Astrocyte (in vitro differentiated cells and primary cell): Measurements from ENCODE around the gene ITPR2. TPM values are rescaled to one million over a fixed set of nuclear protein-coding genes. Genes with fewer than 3 reads are reported as not detected.

Experiments
- DNase-seq: peaks from one replicate; pipeline ENCODE4 v3.0.0-alpha.2; 2010; ENCODE audit warnings: low read depth
- FAIRE-seq: peaks from 2 replicates; lab custom pipeline; 2011; peaks lifted over from hg19 to GRCh38; lab: Jason Lieb, UNC
- H2AFZ ChIP-seq: 2 replicates; pipeline ENCODE4 v1.6.0; 2012; ENCODE audit warnings: low read depth, low read length, inconsistent platforms
- H3K27ac ChIP-seq: 2 replicates; pipeline ENCODE4 v1.5.1; 2011; ENCODE audit warnings: low read depth, low read length, inconsistent platforms
- H3K27me3 ChIP-seq: 2 replicates; pipeline ENCODE4 v1.6.0; 2011; ENCODE audit warnings: low read length, inconsistent platforms; ENCODE audit not compliant: insufficient read depth
- H3K36me3 ChIP-seq: 2 replicates; pipeline ENCODE4 v1.5.1; 2011; ENCODE audit warnings: low read length, inconsistent platforms; ENCODE audit not compliant: insufficient read depth
- H3K4me1 ChIP-seq: 2 replicates; pipeline ENCODE4 v1.5.1; 2011; ENCODE audit warnings: low read length, inconsistent platforms; ENCODE audit not compliant: insufficient read depth
- H3K4me2 ChIP-seq: 2 replicates; pipeline ENCODE4 v1.6.0; 2012; ENCODE audit warnings: low read length, inconsistent platforms
- H3K4me3 ChIP-seq: 2 replicates; pipeline ENCODE4 v1.5.1; 2011; ENCODE audit warnings: low read depth, mild to moderate bottlenecking, low read length, inconsistent platforms; ENCODE audit not compliant: insufficient read depth
- H3K79me2 ChIP-seq: 2 replicates; pipeline ENCODE4 v1.6.0; 2012; ENCODE audit warnings: mild to moderate bottlenecking, low read length, inconsistent platforms; ENCODE audit not compliant: insufficient read depth
- H3K9ac ChIP-seq: 2 replicates; pipeline ENCODE4 v1.6.0; 2012; ENCODE audit warnings: mild to moderate bottlenecking, low read length, inconsistent platforms
- H3K9me3 ChIP-seq: 2 replicates; pipeline ENCODE4 v1.5.1; 2012; ENCODE audit warnings: low read depth, mild to moderate bottlenecking, low read length, inconsistent platforms; ENCODE audit not compliant: insufficient read depth
- H4K20me1 ChIP-seq: 2 replicates; pipeline ENCODE4 v1.6.0; 2012; ENCODE audit warnings: low read length, inconsistent platforms; ENCODE audit not compliant: insufficient read depth
- H3K27ac Mint-ChIP-seq: one replicate; pipeline ENCODE4 v1.8.0; 2021; ENCODE audit warnings: mild to moderate bottlenecking, mixed read lengths; ENCODE audit not compliant: unreplicated experiment
- H3K27me3 Mint-ChIP-seq: one replicate; pipeline ENCODE4 v1.8.0; 2021; ENCODE audit warnings: low read depth, mixed read lengths; ENCODE audit not compliant: unreplicated experiment
- H3K36me3 Mint-ChIP-seq: one replicate; pipeline ENCODE4 v1.8.0; 2021; ENCODE audit warnings: low read depth, mixed read lengths; ENCODE audit not compliant: unreplicated experiment
- H3K4me1 Mint-ChIP-seq: one replicate; pipeline ENCODE4 v1.8.0; 2021; ENCODE audit warnings: low read depth, mixed read lengths; ENCODE audit not compliant: unreplicated experiment
- H3K4me3 Mint-ChIP-seq: one replicate; pipeline ENCODE4 v1.8.0; 2021; ENCODE audit warnings: mild to moderate bottlenecking, moderate library complexity, mixed read lengths; ENCODE audit not compliant: unreplicated experiment
- H3K9me3 Mint-ChIP-seq: one replicate; pipeline ENCODE4 v1.8.0; 2021; ENCODE audit warnings: mild to moderate bottlenecking, mixed read lengths; ENCODE audit not compliant: unreplicated experiment
- EZH2 ChIP-seq: IDR thresholded peaks from 2 replicates; pipeline ENCODE4 v1.6.1; 2012; ENCODE audit warnings: mild to moderate bottlenecking, low read length, inconsistent platforms; ENCODE audit not compliant: insufficient read depth
- total RNA-seq: library from RNA; stranded (reverse); gene quantifications from 2 replicates; pipeline ENCODE4 v1.2.1, GENCODE V29; 2021
- TF ChIP-seq, protein P1 (sequence below): IDR thresholded peaks from 2 replicates; pipeline ENCODE4 v1.5.1; 2011; ENCODE audit warnings: low read depth, mild to moderate bottlenecking, inconsistent platforms, low read length, moderate library complexity; ENCODE audit not compliant: insufficient read depth

ITPR2 gene
- total RNA-seq, 1 donor from 2014 or later = 24.4 TPM

DNA sequence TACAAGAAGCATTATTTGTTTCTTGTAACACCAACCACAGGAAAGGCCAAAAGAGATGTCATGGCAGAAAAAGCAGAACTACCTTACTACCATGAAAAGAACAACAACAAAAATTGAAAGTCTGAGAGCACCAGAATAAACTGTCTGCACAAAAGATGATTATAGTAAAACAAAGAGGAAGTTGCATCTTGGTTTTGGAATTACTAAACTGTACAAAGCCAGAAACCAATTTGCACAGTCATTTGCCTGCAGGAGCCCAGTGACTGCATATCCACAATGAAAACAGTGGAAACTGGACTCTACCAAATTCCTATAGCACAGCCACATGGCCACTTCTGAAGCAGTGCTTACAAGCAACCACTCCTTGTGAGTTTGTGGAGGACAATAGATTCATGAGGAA, 361.4 kb downstream of the ITPR2 start:
- H3K36me3 ChIP-seq = no peaks in the 10 kb centered on the region
- H3K9me3 Mint-ChIP-seq = no peaks in the 10 kb centered on the region
- H3K27me3 Mint-ChIP-seq = no peaks in the 10 kb centered on the region
- no peaks in the 10 kb centered on the region for H3K79me2 ChIP-seq
- no peak overlapping the region for H3K4me2 ChIP-seq
- DNase-seq (peak; percentile 63), FAIRE-seq (no peak)
- H3K27ac ChIP-seq = no peak overlapping the region
- no peak for TF ChIP-seq EZH2
- TF ChIP-seq, protein P1, sequence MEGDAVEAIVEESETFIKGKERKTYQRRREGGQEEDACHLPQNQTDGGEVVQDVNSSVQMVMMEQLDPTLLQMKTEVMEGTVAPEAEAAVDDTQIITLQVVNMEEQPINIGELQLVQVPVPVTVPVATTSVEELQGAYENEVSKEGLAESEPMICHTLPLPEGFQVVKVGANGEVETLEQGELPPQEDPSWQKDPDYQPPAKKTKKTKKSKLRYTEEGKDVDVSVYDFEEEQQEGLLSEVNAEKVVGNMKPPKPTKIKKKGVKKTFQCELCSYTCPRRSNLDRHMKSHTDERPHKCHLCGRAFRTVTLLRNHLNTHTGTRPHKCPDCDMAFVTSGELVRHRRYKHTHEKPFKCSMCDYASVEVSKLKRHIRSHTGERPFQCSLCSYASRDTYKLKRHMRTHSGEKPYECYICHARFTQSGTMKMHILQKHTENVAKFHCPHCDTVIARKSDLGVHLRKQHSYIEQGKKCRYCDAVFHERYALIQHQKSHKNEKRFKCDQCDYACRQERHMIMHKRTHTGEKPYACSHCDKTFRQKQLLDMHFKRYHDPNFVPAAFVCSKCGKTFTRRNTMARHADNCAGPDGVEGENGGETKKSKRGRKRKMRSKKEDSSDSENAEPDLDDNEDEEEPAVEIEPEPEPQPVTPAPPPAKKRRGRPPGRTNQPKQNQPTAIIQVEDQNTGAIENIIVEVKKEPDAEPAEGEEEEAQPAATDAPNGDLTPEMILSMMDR = no peak
- no peak overlapping the region for H3K4me3 ChIP-seq
- H3K36me3 Mint-ChIP-seq = peaks cover 7% of the 10 kb centered on the region
- H3K27ac Mint-ChIP-seq = no peak overlapping the region
- no peaks in the 10 kb centered on the region for H3K4me1 ChIP-seq
- no peaks in the 10 kb centered on the region for H3K9me3 ChIP-seq
- H4K20me1 ChIP-seq = no peaks in the 10 kb centered on the region
- no peaks in the 10 kb centered on the region for H3K27me3 ChIP-seq
- H2AFZ ChIP-seq = no peak overlapping the region
- H3K4me1 Mint-ChIP-seq = peaks cover 5% of the 10 kb centered on the region
- no peak overlapping the region for H3K4me3 Mint-ChIP-seq
- no peak overlapping the region for H3K9ac ChIP-seq

DNA sequence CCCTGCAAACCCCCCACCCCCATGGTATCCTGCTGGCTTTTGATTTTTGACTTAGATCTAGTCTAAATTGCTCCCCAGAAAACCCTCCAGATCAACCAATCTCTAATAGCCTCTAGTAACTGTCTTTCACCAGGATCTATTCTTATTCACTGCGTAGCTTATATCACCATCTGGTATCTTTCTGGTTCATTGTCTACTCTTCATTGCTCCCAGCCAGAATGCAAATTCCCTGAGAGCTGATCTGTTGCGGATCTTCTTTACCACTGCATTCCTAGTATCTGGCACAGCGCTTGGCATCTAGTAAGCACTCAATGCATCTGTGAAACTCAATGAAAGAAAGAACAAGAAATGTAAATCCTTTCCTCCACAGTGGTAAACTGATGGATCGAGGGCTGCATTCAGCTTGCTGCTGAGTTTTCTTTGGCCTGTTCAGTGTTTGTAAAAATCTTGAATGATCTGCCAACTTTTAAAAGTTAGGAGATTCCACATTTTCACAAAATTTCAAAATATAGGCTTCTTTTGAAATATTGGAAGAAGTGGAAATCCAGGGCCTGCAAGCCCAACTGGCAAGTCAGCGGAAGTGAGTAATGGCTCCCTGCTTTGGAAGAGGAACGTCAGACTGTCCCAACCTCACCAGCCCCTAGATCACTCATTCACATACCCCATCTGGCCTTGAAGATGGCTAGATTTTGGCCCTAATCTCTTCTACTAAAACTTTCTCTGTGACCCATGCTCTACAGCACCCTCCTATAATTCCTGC, 363.4 kb downstream of the ITPR2 start:
- H3K9ac ChIP-seq = no peak overlapping the region
- no peaks in the 10 kb centered on the region for H3K79me2 ChIP-seq
- no peak overlapping the region for H3K4me2 ChIP-seq
- H3K4me3 Mint-ChIP-seq = no peak overlapping the region
- no peaks in the 10 kb centered on the region for H3K27me3 Mint-ChIP-seq
- no peaks in the 10 kb centered on the region for H3K4me1 ChIP-seq
- H3K27me3 ChIP-seq = no peaks in the 10 kb centered on the region
- no peaks in the 10 kb centered on the region for H3K36me3 Mint-ChIP-seq
- DNase-seq (no peak), FAIRE-seq (no peak)
- H3K4me1 Mint-ChIP-seq = peaks cover 5% of the 10 kb centered on the region
- no peaks in the 10 kb centered on the region for H3K9me3 Mint-ChIP-seq
- H3K27ac ChIP-seq = no peak overlapping the region
- no peak overlapping the region for H3K4me3 ChIP-seq
- no peaks in the 10 kb centered on the region for H3K9me3 ChIP-seq
- no peaks in the 10 kb centered on the region for H3K36me3 ChIP-seq
- H3K27ac Mint-ChIP-seq = no peak overlapping the region
- TF ChIP-seq, protein P1 = no peak
- no peak for TF ChIP-seq EZH2
- no peaks in the 10 kb centered on the region for H4K20me1 ChIP-seq
- H2AFZ ChIP-seq = no peak overlapping the region

DNA sequence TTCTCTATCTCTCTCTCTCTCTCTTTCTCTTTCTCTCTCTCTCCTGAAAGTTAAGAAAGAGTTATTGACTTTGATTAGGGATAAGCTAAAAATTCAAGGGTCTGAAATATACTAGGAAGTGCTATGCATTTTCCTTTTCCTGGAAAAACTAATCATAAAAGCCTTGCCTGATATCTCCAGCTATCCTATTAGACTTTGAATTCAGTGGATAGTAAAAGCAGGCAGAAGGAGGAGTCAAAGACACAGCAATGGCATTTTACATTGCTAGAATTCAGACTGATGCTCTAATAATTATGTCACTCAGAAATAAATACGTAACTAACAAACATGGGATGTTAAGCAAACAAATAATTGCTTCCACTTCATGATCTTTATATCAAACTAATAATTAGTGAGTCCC, 365.6 kb downstream of the ITPR2 start:
- H3K4me1 ChIP-seq = no peaks in the 10 kb centered on the region
- H3K4me3 Mint-ChIP-seq = no peak overlapping the region

More for the DNA sequence above, 365.6 kb downstream of the ITPR2 start:
- Mint-ChIP-seq H3K27me3 (no peaks in the 10 kb centered on the region), H3K9me3 (no peaks in the 10 kb centered on the region), H3K4me1 (no peaks in the 10 kb centered on the region), H3K36me3 (no peaks in the 10 kb centered on the region), H3K27ac (no peak overlapping the region)
- FAIRE-seq (no peak), DNase-seq (no peak)
- H4K20me1 ChIP-seq = no peaks in the 10 kb centered on the region
- H2AFZ ChIP-seq = no peak overlapping the region
- no peaks in the 10 kb centered on the region for H3K27me3 ChIP-seq
- no peaks in the 10 kb centered on the region for H3K9me3 ChIP-seq
- no peak overlapping the region for H3K9ac ChIP-seq
- no peak overlapping the region for H3K4me3 ChIP-seq
- H3K36me3 ChIP-seq = no peaks in the 10 kb centered on the region
- H3K79me2 ChIP-seq = no peaks in the 10 kb centered on the region
- no peak overlapping the region for H3K4me2 ChIP-seq
- no peak overlapping the region for H3K27ac ChIP-seq
- TF ChIP-seq, protein P1 = no peak
- no peak for TF ChIP-seq EZH2
